ENCODE measurements around the gene PIEZO2.

Gene PIEZO2

GRCh38 chr18:10908760-10909159 is 240.6 kb downstream of the PIEZO2 start:
- Histone ChIP-seq H3K4me2 (ENCODE audit: low read depth, low read length, poor library complexity, severe bottlenecking) (no peak overlapping the region), H3K36me3 (ENCODE audit: insufficient read depth, low read length) (no peaks in the 10 kb centered on the region), H3K79me2 (ENCODE audit: insufficient read depth, low read length) (no peaks in the 10 kb centered on the region), H3F3A (ENCODE audit: low read depth) (no peaks in the 10 kb centered on the region), H4K20me1 (ENCODE audit: insufficient read depth, low read length, poor library complexity, severe bottlenecking) (no peaks in the 10 kb centered on the region), H3K9me2 (replicated peaks; ENCODE audit: low read depth, low read length) (no peaks in the 10 kb centered on the region), H2AFZ (ENCODE audit: low read length) (no peak overlapping the region), H3K4me1 (ENCODE audit: insufficient read depth, low read length, poor library complexity, severe bottlenecking) (no peaks in the 10 kb centered on the region), H3K27me3 (ENCODE audit: insufficient read depth, low read length, poor library complexity, severe bottlenecking) (no peaks in the 10 kb centered on the region), H3K9ac (ENCODE audit: low read depth, low read length, poor library complexity, severe bottlenecking) (no peak overlapping the region), H3K9me3 (ENCODE audit: insufficient read depth, low read depth, low read length) (no peaks in the 10 kb centered on the region), H3K4me3 (ENCODE audit: low read length, poor library complexity, severe bottlenecking) (no peak overlapping the region)
- TF ChIP-seq EZH2phosphoT487 (IDR thresholded peaks at IDR 0.05; ENCODE audit: borderline replicate concordance) = no peak
- no peak for TF ChIP-seq CTCF (conservative IDR thresholded peaks at IDR 0.05; ENCODE audit: low read length)

GRCh38 chr18:10907749-10908148 is 241.6 kb downstream of the PIEZO2 start:
- Histone ChIP-seq H4K20me1 (ENCODE audit: insufficient read depth, low read length, poor library complexity, severe bottlenecking) (no peaks in the 10 kb centered on the region), H3K9me2 (replicated peaks; ENCODE audit: low read depth, low read length) (no peaks in the 10 kb centered on the region), H3K36me3 (ENCODE audit: insufficient read depth, low read length) (no peaks in the 10 kb centered on the region), H3K79me2 (ENCODE audit: insufficient read depth, low read length) (no peaks in the 10 kb centered on the region), H3K9ac (ENCODE audit: low read depth, low read length, poor library complexity, severe bottlenecking) (no peak overlapping the region), H3K4me1 (ENCODE audit: insufficient read depth, low read length, poor library complexity, severe bottlenecking) (no peaks in the 10 kb centered on the region), H3F3A (ENCODE audit: low read depth) (no peaks in the 10 kb centered on the region), H3K4me2 (ENCODE audit: low read depth, low read length, poor library complexity, severe bottlenecking) (no peak overlapping the region), H2AFZ (ENCODE audit: low read length) (no peak overlapping the region), H3K4me3 (ENCODE audit: low read length, poor library complexity, severe bottlenecking) (no peak overlapping the region), H3K9me3 (ENCODE audit: insufficient read depth, low read depth, low read length) (no peaks in the 10 kb centered on the region), H3K27me3 (ENCODE audit: insufficient read depth, low read length, poor library complexity, severe bottlenecking) (no peaks in the 10 kb centered on the region)
- TF ChIP-seq CTCF (conservative IDR thresholded peaks at IDR 0.05; ENCODE audit: low read length) (no peak), EZH2phosphoT487 (IDR thresholded peaks at IDR 0.05; ENCODE audit: borderline replicate concordance) (no peak)

GRCh38 chr18:10901329-10901728 is 248.0 kb downstream of the PIEZO2 start:
- no peaks in the 10 kb centered on the region for H3K9me2 ChIP-seq (replicated peaks; ENCODE audit: low read depth, low read length)
- no peaks in the 10 kb centered on the region for H3K27me3 ChIP-seq (ENCODE audit: insufficient read depth, low read length, poor library complexity, severe bottlenecking)
- no peak overlapping the region for H3K4me2 ChIP-seq (ENCODE audit: low read depth, low read length, poor library complexity, severe bottlenecking)
- H3K9me3 ChIP-seq (ENCODE audit: insufficient read depth, low read depth, low read length) = no peaks in the 10 kb centered on the region
- H3K79me2 ChIP-seq (ENCODE audit: insufficient read depth, low read length) = no peaks in the 10 kb centered on the region
- H3K9ac ChIP-seq (ENCODE audit: low read depth, low read length, poor library complexity, severe bottlenecking) = no peak overlapping the region
- no peak overlapping the region for H3K4me3 ChIP-seq (ENCODE audit: low read length, poor library complexity, severe bottlenecking)
- no peaks in the 10 kb centered on the region for H3K36me3 ChIP-seq (ENCODE audit: insufficient read depth, low read length)
- no peak overlapping the region for H2AFZ ChIP-seq (ENCODE audit: low read length)
- TF ChIP-seq CTCF (conservative IDR thresholded peaks at IDR 0.05; ENCODE audit: low read length) (no peak), EZH2phosphoT487 (IDR thresholded peaks at IDR 0.05; ENCODE audit: borderline replicate concordance) (no peak)
- no peaks in the 10 kb centered on the region for H3F3A ChIP-seq (ENCODE audit: low read depth)
- no peaks in the 10 kb centered on the region for H4K20me1 ChIP-seq (ENCODE audit: insufficient read depth, low read length, poor library complexity, severe bottlenecking)
- H3K4me1 ChIP-seq (ENCODE audit: insufficient read depth, low read length, poor library complexity, severe bottlenecking) = peaks cover 8% of the 10 kb centered on the region
